ENCODE measurements around the gene ARHGEF17.

DNA sequence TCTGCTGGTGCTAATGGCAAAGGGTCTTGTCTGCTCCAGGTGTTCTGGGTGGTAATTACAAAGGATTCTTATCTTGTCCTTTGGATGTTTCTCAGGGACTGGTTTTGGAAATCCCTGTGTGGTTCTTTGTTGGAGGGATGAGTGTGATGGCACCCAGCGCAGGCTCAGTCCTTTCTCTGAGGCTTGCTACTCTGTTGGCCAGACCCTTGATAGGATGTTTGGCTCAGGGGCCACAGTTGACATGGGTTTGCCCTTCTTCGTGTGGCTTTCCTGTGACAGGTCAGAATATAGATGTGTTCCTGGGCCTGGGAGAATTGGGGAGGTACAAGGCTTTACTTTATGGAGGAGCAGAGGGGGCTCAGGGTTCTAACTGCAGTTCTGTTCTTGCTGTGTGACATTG, 4.0 kb downstream of the ARHGEF17 start:
- no peak for TF ChIP-seq SIN3A (IDR thresholded peaks at IDR 0.05; ENCODE audit: borderline replicate concordance, insufficient read depth, low read length)
- TF ChIP-seq POLR2AphosphoS5 (IDR thresholded peaks at IDR 0.05; ENCODE audit: low read depth, low read length) = no peak
- TF ChIP-seq TAF1 (IDR thresholded peaks at IDR 0.05; ENCODE audit: borderline replicate concordance, insufficient read depth, low read length) = no peak
- TF ChIP-seq REST (IDR thresholded peaks at IDR 0.05; ENCODE audit: insufficient read depth in 1 of 2, low read depth in 2 of 2, low read length in 2 of 2) = no peak
